Inflammatory macrophage treated with lipopolysaccharide for 4 hours (primary cell): ENCODE data around the gene TNFRSF14.

Experiments used
- DNase-seq: peaks from one replicate; pipeline ENCODE4 v3.0.0-alpha.2; 2020

Gene TNFRSF14

GRCh38 chr1:2570332-2570731, 14.2 kb downstream of the TNFRSF14 start:
- peak; percentile 21 for DNase-seq

DNA sequence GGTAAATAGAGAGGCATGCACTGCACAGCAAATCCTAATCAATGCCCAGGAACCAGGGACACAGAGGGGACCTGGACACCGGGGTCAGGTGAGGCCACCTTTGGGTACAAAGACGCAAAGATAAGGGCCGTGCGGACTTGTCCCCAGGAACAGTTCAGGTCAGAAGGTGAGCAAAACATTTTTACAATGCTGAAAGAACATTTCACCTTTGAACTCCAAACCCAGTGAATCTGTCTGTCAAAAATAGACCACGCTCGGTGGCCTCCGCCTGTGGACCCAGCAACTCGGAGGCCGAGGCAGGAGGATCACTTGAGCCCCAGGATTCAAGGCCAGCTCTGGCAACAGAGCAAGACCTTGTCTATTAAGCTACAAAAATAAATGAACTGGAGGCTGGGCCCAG, 15.2 kb downstream of the TNFRSF14 start:
- DNase-seq = no peak

- peak; percentile 85 for DNase-seq
Observed at GRCh38 chr1:2573250-2573920, 17.2 kb downstream of the TNFRSF14 start.

- no peak for DNase-seq
Observed at GRCh38 chr1:2574350-2574749, 18.2 kb downstream of the TNFRSF14 start.

- DNase-seq = peak; percentile 44
Observed at GRCh38 chr1:2575801-2576663, 19.9 kb downstream of the TNFRSF14 start.

GRCh38 chr1:2577565-2578075, 21.4 kb downstream of the TNFRSF14 start:
- peak; percentile 68 for DNase-seq

DNA sequence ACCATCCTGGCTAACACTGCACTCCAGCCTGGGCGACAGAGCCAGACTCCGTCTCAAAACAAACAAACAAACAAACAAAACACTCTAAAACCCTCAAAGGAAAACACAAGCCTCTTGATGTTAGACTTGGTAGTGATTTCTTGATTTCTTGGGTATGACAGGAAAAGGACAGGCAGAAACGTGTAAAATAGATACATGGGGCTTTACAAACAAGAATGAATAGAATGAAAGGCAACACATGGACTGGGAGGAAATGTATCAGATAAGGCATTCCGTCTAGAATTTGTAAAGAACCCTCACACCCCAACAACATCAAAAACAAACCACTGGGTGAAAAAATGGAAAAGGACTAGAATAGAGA, 22.6 kb downstream of the TNFRSF14 start:
- no peak for DNase-seq

- DNase-seq = no peak
Observed at GRCh38 chr1:2580691-2581090, 24.5 kb downstream of the TNFRSF14 start.

- peak; percentile 91 for DNase-seq
Observed at GRCh38 chr1:2582391-2582790, 26.2 kb downstream of the TNFRSF14 start.

DNA sequence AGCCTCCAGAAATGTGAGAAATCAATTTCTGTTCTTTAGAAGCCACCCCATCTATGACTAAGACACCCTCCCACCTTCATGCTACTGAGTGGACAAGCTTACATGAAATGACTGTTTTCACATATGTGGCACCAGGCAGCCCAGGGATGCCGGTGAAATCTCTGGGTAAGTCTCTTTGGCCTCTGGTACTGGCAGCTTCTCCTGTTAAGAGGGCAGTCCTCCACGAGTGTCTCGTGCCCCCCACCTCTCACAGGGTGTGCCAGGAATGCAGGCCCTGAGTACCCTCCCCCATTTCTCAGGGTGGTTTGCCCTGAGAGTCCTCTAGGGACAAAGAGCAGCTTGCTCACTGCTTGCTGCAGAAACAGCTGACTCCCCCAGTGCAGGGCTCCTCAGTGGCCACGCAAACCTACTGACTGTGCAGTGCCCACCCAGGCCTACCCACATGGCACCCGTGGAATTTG, 27.2 kb downstream of the TNFRSF14 start:
- peak; percentile 41 for DNase-seq

- peak; percentile 32 for DNase-seq
Observed at GRCh38 chr1:2583871-2584351, 27.7 kb downstream of the TNFRSF14 start.

GRCh38 chr1:2584686-2585317, 28.6 kb downstream of the TNFRSF14 start:
- no peak for DNase-seq

DNA sequence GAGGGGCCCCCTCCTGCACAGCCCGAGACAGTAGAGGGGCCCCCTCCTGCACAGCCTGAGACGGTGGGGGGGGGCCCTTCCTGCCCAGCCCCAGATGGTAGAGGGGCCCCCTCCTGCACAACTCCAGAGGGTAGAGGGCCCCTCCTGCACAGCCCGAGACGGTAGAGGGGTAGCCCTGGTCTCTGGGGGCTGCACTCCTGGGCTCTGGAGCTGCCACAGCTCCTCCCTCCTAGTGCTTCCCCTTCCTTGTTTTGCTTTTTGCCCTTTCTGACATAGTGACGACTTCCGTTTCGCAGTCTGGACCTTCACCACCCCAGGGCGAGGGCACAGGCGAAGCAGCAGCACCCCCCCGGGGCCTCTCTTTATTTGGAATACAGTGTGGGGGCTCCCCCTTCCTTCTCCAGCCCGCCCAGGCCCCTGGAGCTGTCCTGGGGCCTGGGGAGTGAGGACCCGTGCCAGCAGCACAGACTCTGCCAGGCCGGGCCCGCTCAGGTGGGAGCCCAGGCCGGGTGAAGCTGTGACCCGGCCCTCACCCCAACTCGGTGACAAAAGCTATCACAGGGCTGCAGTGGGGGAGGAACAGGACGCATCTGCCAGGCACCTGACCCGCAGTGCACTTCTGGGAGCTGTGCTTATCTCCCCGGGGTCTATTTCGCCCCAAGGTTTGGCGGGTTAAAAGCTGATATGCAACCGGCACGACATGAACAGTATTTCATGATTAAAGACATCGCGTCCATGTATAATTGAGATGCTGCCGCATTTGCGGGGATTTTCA, 29.3 kb downstream of the TNFRSF14 start:
- peak; percentile 87 for DNase-seq

- DNase-seq = peak; percentile 100
Observed at GRCh38 chr1:2586154-2587070, 30.2 kb downstream of the TNFRSF14 start, which contains the start of gene PRXL2B. Gene PRXL2B (plus strand): TSS chr1:2586777. CDS start chr1:2586886, 109 bp downstream.

DNA sequence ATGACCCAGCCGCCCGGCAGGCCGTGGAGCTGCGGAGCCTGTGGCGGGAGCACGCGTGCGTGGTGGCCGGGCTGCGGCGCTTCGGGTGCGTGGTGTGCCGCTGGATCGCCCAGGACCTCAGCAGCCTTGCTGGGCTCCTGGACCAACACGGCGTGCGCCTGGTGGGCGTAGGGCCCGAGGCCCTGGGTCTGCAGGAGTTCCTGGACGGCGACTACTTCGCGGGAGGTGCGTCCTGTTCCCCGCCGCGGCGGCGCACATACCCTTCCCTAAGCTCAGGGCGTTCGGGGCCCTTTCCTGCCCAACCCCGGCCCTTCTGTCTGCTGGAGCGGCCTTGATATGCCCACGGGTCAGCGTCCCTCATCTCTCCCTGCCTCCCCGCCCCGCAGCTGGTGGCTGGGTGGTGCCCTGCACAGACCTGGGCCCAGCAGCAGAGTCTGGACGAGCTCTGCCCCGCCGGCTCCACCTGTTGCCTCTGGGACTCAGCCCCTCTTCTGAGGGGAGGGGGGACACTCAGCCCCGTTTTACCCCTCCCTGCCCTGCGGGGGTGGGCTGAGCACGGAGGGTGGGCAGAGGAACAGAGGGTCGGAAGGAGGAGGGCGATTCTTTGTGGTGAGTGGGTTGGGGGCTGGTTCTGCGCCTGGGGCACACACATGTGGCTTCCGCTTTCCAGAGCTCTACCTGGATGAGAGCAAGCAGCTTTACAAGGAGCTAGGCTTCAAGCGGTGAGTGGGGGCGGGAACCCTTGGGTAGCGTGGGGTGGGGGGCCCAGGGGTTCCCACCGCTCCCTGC, 31.1 kb downstream of the TNFRSF14 start:
- DNase-seq = peak; percentile 13

DNA sequence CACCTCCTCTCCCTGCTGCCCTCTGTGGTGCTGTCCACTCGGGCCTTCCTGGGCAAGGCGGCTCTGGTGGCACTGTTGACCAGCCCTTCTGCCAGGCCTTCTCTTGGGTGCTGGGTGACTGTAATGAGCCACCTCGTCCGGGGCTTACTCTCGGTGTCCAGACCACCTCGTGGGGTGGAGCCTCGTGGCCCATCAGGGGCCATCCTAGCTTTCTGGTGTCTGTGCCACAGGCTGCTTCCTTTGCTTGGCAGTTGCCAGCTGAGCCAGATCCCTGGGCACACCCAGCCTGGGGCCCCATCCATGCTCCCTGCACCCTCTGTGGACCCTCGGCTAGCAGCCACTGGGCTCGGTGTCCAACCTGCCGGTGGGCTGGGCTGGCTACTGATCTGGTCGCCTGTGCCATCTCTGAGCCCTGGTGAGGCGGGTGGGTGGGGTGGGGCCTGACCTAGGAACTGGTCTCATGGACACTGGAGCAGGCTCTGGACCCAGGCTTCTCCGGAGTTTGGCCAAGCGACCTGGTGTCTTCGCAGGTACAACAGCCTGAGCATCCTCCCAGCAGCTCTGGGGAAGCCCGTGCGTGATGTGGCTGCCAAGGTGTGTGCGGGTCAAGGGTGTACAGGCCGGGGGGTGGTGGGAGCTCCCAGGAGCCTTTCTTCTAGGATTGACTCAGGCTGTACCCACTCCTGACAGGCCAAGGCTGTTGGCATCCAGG, 31.8 kb downstream of the TNFRSF14 start:
- DNase-seq = no peak

GRCh38 chr1:2588661-2589430, 32.7 kb downstream of the TNFRSF14 start:
- no peak for DNase-seq

GRCh38 chr1:2589431-2590232, 33.5 kb downstream of the TNFRSF14 start:
- no peak for DNase-seq
